LNCAP (cell line): Measurements from ENCODE around the gene IL22RA1.

Source experiments
- TF ChIP-seq, protein P1 (sequence below): fragments of 450-650 bp; IDR thresholded peaks from 2 replicates; pipeline ENCODE4 v1.5.1; 2017; ENCODE audit warnings: mild to moderate bottlenecking

IL22RA1 gene

DNA sequence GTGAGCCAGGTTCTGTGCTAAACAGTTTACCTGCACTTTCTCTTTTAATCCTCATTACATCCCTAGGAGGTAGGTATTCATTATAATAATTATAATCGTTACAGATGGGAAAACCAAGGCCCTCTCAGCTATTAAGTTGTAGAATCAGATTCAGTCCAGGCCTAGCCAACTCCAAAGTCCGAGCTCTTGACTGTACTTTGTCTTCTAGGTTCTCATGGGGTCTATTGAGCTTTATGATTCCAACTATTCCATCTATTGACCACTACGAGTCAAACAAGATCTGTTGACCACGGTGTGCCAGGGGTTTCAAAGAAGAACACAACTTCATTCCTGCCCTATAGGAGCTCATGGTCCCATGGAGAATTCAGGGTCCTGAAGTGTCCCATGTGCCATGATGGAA lies 42.1 kb upstream of the IL22RA1 start:
- TF ChIP-seq, protein P1, sequence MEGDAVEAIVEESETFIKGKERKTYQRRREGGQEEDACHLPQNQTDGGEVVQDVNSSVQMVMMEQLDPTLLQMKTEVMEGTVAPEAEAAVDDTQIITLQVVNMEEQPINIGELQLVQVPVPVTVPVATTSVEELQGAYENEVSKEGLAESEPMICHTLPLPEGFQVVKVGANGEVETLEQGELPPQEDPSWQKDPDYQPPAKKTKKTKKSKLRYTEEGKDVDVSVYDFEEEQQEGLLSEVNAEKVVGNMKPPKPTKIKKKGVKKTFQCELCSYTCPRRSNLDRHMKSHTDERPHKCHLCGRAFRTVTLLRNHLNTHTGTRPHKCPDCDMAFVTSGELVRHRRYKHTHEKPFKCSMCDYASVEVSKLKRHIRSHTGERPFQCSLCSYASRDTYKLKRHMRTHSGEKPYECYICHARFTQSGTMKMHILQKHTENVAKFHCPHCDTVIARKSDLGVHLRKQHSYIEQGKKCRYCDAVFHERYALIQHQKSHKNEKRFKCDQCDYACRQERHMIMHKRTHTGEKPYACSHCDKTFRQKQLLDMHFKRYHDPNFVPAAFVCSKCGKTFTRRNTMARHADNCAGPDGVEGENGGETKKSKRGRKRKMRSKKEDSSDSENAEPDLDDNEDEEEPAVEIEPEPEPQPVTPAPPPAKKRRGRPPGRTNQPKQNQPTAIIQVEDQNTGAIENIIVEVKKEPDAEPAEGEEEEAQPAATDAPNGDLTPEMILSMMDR = no peak

DNA sequence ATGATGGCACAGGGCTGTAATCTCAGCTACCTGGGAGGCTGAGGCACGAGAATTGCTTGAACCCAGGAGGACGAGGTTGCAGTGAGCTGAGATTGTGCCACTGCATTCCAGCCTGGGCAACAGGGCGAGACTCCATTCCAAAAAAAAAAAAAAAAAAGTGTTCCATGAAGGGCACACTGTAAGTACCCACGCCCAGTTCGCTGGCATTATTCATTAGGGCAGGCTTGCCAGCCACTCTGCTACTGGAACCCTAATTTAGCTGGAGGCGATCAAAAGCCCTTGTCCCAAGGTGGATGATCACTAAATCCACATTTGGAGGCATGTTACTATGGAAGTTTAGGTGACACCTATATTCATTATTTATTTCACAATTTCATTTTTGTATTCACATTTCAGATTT lies 39.1 kb upstream of the IL22RA1 start:
- TF ChIP-seq, protein P1 = no peak

DNA sequence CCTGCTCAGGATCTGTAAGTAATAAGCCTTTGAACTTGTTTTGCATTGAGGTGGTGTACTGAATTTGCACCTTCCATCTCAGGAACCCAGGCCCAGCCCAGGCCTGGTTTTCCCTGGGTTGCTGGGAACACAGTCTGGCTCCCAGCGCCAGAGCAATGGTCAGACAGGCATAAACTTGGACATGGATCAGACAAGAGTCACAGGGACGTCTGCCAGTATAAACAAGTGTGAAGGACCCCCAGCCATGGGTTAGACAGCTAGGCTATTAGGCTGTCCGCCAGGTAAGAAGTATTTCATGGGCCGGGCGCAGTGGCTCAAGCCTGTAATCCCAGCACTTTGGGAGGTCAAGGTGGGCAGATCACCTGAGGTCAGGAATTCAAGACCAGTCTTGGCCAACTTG lies 38.7 kb upstream of the IL22RA1 start:
- TF ChIP-seq, protein P1 = no peak

DNA sequence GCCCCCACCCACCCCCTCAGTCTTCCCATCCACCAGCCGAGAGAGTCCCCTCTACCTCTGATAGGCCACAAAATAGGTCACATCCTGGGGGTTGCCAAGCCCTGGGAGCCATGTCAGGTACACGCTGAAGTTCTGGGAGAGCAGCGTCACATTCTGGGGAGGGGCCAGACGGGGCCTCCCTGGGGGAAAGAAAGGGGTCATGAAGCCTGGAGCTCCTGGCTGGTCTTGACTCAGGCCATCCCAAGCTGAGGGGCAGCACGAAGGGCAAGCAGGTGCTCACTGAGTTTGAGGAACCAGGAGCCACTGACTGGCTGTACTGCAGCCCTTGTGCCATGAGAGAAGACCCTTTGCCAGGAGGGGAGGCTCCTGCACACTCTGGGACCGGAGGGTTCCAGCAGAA lies 37.7 kb upstream of the IL22RA1 start:
- TF ChIP-seq, protein P1 = no peak

DNA sequence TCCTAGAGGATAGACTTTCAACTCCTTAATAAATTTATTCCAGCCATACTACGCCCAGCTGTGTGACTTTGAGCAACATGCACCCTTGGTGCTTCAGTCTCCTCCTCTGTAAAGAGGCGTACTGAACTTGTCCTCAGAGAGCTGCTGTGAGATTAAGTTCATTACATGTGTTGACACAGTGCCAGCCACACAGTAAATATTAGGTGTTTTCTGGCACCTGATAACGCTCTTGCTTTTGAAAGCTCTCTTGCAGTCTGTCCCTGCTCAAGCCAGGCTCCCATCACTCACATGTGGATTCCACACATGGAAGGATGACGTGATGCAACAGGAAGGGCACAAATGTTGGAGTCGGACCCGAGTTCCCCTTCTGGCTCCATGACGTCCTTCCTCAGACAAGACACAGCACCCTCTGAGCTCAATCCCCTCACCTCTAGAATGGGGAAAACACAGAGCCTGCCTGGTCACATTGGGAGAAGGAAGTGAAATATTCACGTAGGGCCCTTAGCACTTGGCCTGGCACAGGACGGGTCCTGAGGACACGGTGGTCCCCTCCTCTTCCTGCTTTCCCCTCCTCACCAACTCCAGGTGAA lies 36.4 kb upstream of the IL22RA1 start:
- TF ChIP-seq, protein P1 = no peak

DNA sequence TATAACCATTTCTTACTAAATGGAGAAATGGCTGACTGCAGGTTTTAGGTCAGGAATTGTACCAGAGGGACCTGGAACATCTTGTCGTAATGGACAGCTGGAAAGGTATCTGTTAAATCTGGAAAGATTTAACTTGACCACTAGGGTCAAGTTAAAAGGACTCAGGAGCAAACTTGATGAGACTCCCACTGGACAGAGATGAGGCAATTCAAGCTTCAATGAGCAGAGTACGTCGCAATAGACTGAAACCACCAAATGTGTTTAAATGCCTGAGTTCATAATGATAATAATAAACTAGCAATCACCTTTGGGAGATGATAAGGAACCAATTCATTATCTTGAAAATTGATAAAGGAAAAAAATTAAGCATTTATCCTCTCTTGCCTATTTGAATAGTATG lies 35.5 kb upstream of the IL22RA1 start:
- TF ChIP-seq, protein P1 = no peak

DNA sequence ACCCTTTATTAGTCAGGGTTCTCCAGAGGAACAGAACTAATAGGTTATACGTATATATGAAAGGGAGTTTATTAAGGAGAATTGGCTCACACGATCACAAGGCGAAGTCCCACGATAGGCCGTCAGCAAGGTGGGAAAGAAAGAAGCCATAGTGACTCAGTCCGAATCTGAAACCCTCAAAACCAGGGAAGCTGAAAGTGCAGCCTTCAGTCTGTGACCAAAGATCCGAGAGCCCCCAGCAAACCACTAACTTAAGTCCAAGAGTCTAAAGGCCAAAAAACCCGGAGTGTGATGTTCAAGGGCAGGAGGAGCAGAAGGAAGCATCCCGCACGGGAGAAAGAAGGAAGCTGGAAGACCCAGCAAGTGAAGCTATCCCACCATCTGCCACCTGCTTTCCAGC lies 34.2 kb upstream of the IL22RA1 start:
- TF ChIP-seq, protein P1 = no peak
